DMS53 treated with DMSO at 0.1 percent for 48 hours (cell line): Measurements from ENCODE around the gene UPP2.

Experiments used
- DNase-seq: peaks from one replicate; lab custom pipeline; 2025; ENCODE audit not compliant: unreplicated experiment; lab: John Stamatoyannopoulos, UW

The UPP2 gene

GRCh38 chr2:158103411-158104012 is 1.8 kb downstream of the UPP2 start:
- DNase-seq = no peak

GRCh38 chr2:158104903-158105302 is 3.2 kb downstream of the UPP2 start:
- DNase-seq = no peak

DNA sequence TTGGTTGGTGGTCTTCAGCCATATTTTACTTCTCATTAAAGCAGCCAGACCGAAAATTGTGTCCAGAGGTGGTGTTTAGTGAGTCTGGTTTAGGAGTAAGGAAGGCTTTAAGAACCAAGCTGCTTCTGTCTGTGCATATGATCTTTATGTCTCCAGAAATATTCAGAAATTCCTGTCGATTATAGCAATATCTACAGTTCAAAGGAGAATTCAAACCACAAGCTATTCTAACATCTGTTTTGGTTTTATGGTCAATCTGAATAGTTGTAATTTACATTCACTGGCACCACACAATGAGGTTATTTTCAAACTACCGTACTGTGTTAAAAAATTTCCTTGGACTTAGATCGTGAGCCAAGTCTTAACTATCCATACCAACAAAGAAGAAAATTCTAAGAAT is 11.3 kb downstream of the UPP2 start:
- DNase-seq = no peak

GRCh38 chr2:158113741-158114295 is 12.1 kb downstream of the UPP2 start:
- DNase-seq = no peak

DNA sequence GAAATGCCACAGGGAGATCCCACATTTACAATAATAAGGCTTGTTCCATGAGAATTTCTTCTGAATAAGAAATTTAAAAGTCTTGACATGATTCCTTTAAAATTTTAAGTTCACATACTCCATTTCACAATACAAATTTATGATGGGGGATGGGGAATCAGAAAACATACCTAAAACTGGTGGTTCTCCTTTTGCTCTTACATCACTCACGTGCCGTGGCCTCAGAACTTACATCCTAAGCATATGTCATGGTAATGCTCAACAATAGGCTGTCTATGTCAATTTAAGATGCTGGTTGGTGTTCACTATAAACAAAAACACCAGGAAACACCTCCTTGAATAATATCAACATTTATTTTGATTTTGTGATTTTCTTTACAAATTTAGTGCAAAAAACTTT is 12.8 kb downstream of the UPP2 start:
- no peak for DNase-seq

DNA sequence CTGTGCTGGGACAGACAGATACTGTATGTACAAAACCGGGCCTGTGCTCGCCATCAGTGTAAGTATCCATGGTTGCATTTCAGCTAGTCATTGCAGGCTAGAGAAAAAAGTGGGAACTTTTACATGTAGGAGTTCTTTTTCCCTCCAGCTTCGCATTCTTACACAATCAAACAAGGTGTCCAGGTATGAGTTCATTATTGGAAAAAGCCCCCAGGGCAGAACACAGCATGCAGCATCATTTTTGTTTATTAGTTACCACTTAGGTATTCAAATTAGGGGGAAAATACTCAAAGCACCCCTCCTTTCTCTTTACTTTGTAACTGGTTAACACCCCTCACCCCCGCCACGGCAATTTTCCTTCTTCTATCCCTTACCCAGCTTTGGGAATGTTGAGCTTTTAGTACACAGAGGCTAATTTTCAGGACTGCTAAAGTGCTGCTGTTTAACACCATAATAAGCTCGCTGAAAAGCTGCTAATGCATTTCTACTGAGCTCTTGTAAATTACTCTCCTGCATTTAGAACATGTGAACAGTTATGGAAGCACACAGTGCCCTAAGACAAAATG is 13.6 kb downstream of the UPP2 start:
- no peak for DNase-seq

DNA sequence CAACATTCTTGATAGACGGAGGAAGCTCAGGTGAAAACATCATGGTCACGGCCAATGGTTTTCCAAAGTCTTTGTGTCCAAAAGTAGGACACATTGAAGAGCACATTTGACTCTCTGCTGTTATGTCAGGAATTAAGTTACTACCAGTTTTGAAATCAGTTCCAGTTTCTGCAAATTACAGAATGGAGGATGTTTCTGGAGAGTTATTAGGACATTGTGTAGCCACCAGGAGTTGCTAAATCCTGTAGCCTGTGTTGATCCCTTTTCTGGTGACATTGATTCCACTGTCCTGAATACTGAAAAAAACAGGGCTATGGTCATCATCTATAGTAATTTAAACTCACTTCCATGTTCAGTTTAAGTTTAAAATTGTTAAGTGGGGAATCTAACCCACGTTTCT is 15.3 kb downstream of the UPP2 start:
- DNase-seq = no peak

DNA sequence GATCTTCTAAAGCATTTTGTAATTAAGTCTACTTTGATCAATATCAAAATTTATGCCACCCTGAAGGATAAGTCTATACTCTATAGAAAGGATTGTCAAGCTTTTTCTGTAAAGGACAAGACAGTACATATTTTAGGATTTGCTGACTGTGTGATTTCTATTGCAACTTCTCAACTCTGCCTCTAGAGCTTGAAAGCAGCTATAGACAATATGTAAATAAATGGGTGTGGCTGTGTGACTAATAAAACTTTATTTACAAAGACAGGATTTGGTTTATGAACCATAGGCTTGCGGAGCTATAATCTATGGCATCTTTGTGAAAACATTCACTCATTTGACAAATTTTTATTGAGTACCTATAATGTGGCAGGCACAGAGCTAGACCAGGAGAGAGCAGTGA is 18.4 kb downstream of the UPP2 start:
- no peak for DNase-seq

- peak; percentile 18 for DNase-seq
Measured at GRCh38 chr2:158120664-158121641, 19.3 kb downstream of the UPP2 start.

DNA sequence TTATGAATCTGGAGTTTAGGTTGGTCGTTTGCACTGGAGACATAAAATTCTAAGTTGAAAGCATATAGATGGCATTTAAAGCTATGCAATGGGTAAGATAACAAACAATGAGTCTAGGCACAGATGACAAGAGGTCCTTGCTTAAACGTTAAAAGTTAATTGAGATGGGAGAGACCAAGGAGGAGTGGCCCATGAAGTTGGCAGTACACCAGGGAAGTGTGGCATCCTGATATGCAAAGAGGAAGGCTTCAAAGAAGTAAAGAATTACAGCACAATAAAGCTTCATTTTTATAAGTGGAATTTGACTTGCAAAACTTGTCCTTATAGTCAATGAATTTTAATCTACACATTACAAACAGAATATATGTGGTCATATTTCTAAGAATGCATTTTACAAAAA is 23.2 kb downstream of the UPP2 start:
- DNase-seq = no peak

DNA sequence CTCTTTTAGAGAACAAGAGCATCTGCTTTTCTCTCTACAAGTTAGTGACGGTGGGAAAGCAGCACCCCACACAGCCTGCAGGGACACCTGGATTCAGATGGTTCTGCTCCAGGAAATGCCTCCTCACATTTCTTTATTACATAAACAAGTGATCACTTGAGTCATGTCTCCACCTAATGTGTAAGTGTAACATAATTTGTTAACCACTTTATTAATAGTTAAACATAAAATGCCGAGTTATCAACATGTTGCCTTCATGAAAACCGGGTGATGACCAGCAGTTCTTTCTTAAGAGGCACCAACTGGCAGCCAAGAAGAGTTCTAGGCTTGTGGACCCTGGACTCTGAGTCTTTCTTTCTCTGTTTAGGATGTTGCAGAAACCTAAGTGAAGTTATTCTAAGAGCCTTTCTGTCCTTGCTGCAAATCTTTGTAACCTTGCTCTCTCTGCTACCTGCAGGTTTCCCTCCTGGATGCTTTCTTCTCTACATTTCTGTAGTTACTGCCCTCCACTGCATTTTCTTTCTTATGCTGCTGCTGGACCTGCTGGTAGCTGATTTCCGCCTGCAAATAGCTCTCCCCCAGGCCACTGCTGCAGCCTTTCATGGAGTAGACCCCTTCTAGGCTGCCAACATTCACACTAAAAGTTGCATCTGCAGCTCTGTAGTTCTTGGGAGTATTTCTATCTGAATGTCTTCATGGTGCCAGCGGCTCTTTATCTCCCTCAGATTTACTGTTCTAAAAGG is 24.3 kb downstream of the UPP2 start:
- DNase-seq = peak; percentile 28

GRCh38 chr2:158127380-158127804 is 25.7 kb downstream of the UPP2 start:
- peak; percentile 77 for DNase-seq

DNA sequence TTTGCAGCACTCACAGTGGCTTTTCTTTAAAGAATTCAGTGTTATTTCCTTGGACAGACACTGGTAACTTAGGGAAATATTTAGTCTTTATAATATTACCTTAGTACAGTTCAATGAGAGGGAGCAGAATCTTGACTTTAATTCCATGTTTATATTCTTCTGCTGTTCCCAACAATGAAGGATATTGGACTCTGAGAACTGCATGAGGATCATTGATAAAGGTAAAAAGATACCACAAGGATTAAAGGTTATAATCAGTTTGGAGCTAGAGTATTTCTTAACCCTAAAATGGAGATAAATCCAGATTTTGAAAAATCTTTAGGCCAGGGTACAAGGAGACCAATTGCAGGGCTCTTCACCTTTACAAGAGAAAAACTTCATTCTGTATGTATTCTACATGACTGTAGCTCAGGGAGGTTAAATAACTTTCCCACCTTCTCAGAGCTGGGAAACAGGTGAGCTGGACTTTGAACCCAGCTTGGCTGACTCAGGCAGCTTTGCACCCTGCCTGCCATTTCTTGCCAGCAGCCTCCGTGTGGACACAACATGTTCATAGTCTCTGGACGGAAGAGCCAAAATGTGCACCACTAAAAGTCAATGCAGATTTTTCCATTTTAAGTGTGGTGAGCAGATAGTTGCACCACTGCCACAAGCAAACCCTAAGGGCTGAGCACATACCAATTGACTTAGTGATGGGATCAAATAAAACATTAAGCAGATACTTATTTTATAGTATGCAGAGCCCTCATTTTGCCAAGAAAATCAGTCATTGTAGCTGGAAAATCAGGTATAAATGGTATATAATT is 26.7 kb downstream of the UPP2 start:
- peak; percentile 77 for DNase-seq

DNA sequence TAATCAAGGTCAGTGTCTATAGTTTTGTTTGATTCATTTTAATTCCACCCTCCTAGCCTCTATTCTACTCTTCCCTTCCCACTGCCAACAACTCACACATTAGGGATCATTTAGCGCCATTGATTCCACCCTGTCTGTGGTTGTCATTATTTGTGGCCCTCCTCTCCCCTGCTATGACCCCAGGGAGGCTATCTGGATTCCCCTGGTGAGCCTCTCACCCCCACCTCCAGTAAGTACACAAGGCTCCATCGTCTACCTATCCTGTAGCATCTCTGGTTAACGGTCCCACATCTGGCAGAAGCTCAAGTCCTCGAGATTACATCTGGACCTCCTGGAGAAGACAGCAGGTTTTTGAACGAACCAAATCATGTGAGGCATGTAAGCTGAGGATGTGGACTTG is 27.4 kb downstream of the UPP2 start:
- no peak for DNase-seq

DNA sequence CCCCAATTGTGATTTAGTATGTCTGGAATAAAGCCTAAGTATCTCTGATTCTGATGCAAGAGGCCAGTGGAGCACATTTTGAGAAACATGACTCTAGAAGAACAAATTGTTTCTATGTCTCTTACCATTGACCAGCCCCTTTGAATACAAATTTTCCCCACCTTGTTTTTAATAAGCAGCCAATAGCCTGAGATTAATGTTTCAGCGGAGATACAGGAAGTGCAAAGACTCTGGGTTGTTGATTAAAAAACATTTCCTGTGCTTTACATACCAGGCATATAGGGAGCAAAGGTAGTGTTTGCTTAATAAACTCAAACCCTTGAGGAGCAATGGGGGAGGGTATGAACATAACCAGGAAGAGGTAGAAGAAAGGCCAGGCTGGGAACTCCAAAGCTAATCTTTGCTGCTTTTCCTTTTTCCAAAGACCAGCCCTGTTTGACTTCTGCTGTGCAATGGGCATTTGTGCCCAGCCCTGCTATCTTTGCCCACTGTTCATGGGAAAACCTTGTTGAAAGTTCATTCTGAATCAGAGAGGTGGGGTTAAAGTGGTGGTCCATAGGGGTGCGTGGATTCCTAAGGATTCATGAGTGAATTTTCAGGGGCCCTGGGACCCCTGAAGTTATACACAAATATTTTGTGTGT is 29.3 kb downstream of the UPP2 start:
- DNase-seq = peak; percentile 89

GRCh38 chr2:158131483-158131912 is 29.8 kb downstream of the UPP2 start:
- no peak for DNase-seq

- DNase-seq = peak; percentile 15
Measured at GRCh38 chr2:158131919-158132566, 30.4 kb downstream of the UPP2 start.

DNA sequence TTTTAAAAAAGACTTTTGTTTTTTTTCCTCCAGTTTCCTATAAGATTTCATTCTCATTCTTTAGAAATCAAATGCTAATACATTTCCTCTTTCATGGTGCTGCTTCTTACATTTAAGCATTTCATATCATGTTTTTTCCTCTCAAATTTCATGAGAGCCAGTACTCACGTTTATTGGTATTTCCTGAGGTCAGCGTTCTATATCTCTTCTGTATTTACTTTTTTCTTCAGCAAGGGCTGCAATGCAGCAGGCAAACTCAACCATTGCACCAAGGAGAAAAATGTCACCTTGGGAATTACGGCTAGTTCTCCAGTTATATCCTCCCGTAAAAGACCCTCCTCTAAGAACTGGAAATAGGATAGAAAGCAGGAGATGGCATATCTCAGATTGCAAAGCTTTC is 32.4 kb downstream of the UPP2 start:
- DNase-seq = no peak

GRCh38 chr2:158134655-158135054 is 33.0 kb downstream of the UPP2 start:
- no peak for DNase-seq
